GM12878 (cell line): ENCODE results near the gene GRIP2. TPM values are rescaled to one million over a fixed set of nuclear protein-coding genes. Genes with fewer than 3 reads are reported as not detected.

Experiments used
- ATAC-seq: fragments of 200-7000 bp; cut with Tn5 transposase; 3 replicates; pipeline ENCODE4 v1.9.1; 2020; ENCODE audit warnings: mild to moderate bottlenecking, moderate library complexity
- BruUV-seq: library from RNA; stranded (reverse); fragments of 400-500 nt; replicated peaks from 2 replicates; lab custom pipeline; 2021; lab: Mats Ljungman, UMichigan
- CTCF ChIA-PET: fragments of 300-600 bp; sonication (Branson Sonifier 250); formaldehyde crosslinking; extraction: SDS; loops from one replicate; lab custom pipeline; 2021; ENCODE audit warnings: inconsistent platforms; lab: Yijun Ruan, JAX
- POLR2A ChIA-PET: fragments of 350-600 bp; formaldehyde crosslinking; extraction: SDS; loops from one replicate; lab custom pipeline; 2021; ENCODE audit warnings: inconsistent platforms; lab: Charles Lee
- RAD21 ChIA-PET: fragments of 300-600 bp; sonication (Branson Sonifier 250); formaldehyde crosslinking; loops from one replicate; lab custom pipeline; 2023; ENCODE audit warnings: antibody characterized with exemption; ENCODE audit not compliant: unreplicated experiment; lab: Charles Lee
- SMC1A ChIA-PET: fragments of 300-600 bp; sonication (Branson Sonifier 250); formaldehyde crosslinking; loops from one replicate; lab custom pipeline; 2023; ENCODE audit not compliant: unreplicated experiment, uncharacterized antibody; lab: Charles Lee
- DNase-seq: peaks from one replicate; pipeline ENCODE4 v3.0.0-alpha.2; 2011; ENCODE audit warnings: low read depth, low spot score
- FAIRE-seq: peaks from 3 replicates; lab custom pipeline; 2011; peaks lifted over from hg19 to GRCh38; lab: Jason Lieb, UNC
- H2AFZ ChIP-seq: 2 replicates; pipeline ENCODE4 v1.6.0; 2011; ENCODE audit warnings: low read depth, low read length, control low read depth; ENCODE audit not compliant: control insufficient read depth
- H3K27ac ChIP-seq: 2 replicates; pipeline ENCODE4 v1.5.1; 2011; ENCODE audit warnings: control low read depth; ENCODE audit not compliant: control insufficient read depth, insufficient read depth
- H3K27me3 ChIP-seq, 2 experiments: replicated peaks in 1 of 2; 2 replicates each; pipeline versions ENCODE4 v1.6.0 to v1.6.1; 2011; ENCODE audit warnings: low read length in 1 of 2; ENCODE audit not compliant: control insufficient read depth in 2 of 2, insufficient read depth in 2 of 2
- H3K36me3 ChIP-seq, 2 experiments: 2 replicates each; pipeline ENCODE4 v1.5.1; 2011; ENCODE audit warnings: low read length in 1 of 2; ENCODE audit not compliant: control insufficient read depth in 2 of 2, insufficient read depth in 2 of 2
- H3K4me1 ChIP-seq: 2 replicates; pipeline ENCODE4 v1.6.1; 2011; ENCODE audit warnings: mild to moderate bottlenecking, low read length, moderate library complexity, mixed read lengths; ENCODE audit not compliant: control insufficient read depth, insufficient read depth
- H3K4me2 ChIP-seq: 2 replicates; pipeline ENCODE4 v1.6.0; 2011; ENCODE audit warnings: control low read depth; ENCODE audit not compliant: control insufficient read depth, insufficient read depth
- H3K4me3 ChIP-seq: fragments of 200-600 bp; sonication (generic); 2 replicates; pipeline ENCODE4 v1.5.1; 2016
- H3K79me2 ChIP-seq: 2 replicates; pipeline ENCODE4 v1.6.0; 2011; ENCODE audit warnings: low read length; ENCODE audit not compliant: control insufficient read depth, insufficient read depth
- H3K9ac ChIP-seq: 2 replicates; pipeline ENCODE4 v1.8.0; 2011; ENCODE audit warnings: low read length, control low read depth, mixed read lengths; ENCODE audit not compliant: control insufficient read depth, insufficient read depth
- H3K9me3 ChIP-seq: replicated peaks from 3 replicates; pipeline ENCODE4 v1.5.1; 2011; ENCODE audit warnings: mild to moderate bottlenecking, low read length; ENCODE audit not compliant: control insufficient read depth, insufficient read depth
- H4K20me1 ChIP-seq: 2 replicates; pipeline ENCODE4 v1.6.0; 2011; ENCODE audit not compliant: control insufficient read depth, insufficient read depth
- ATF7 ChIP-seq: fragments of 450-650 bp; IDR thresholded peaks from 2 replicates; pipeline ENCODE4 v1.6.1; 2016; ENCODE audit warnings: low read depth, mild to moderate bottlenecking
- BRCA1 ChIP-seq: IDR thresholded peaks from 2 replicates; pipeline ENCODE4 v1.6.1; 2011; ENCODE audit warnings: low read depth, low read length, improper control_type of control experiment
- CBFB ChIP-seq: IDR thresholded peaks from 2 replicates; pipeline ENCODE4 v1.6.1; 2016; ENCODE audit warnings: antibody characterized with exemption, low read depth
- CBX3 ChIP-seq: fragments of 200-600 bp; sonication (generic); IDR thresholded peaks from 2 replicates; pipeline ENCODE4 v1.6.1; 2016; ENCODE audit warnings: low read depth, borderline replicate concordance
- CBX5 ChIP-seq: sonication (generic); IDR thresholded peaks from 2 replicates; pipeline ENCODE4 v1.6.1; 2016; ENCODE audit warnings: low read depth, moderate library complexity, mild to moderate bottlenecking, inconsistent platforms
- CHD2 ChIP-seq: IDR thresholded peaks from 2 replicates; pipeline ENCODE4 v1.6.1; 2011; ENCODE audit warnings: low read depth, low read length, improper control_type of control experiment, borderline replicate concordance
- CREM ChIP-seq: IDR thresholded peaks from 2 replicates; pipeline ENCODE4 v1.6.1; 2014; ENCODE audit warnings: antibody characterized with exemption, low read depth
- FOXK2 ChIP-seq: fragments of 450-650 bp; IDR thresholded peaks from 2 replicates; pipeline ENCODE4 v1.6.1; 2017; ENCODE audit warnings: mild to moderate bottlenecking, moderate library complexity
- FOXM1 ChIP-seq: IDR thresholded peaks from 2 replicates; pipeline ENCODE4 v1.6.1; 2012; ENCODE audit warnings: low read depth, mild to moderate bottlenecking, inconsistent platforms, low read length, moderate library complexity
- HCFC1 ChIP-seq: fragments of 150-350 bp; IDR thresholded peaks from 2 replicates; pipeline ENCODE4 v1.6.1; 2014; ENCODE audit warnings: low read length
- MEF2A ChIP-seq: IDR thresholded peaks from 2 replicates; pipeline ENCODE4 v1.6.1; 2011; ENCODE audit warnings: low read depth, mild to moderate bottlenecking, low read length, moderate library complexity; ENCODE audit not compliant: insufficient read depth
- NBN ChIP-seq: fragments of 450-650 bp; IDR thresholded peaks from 2 replicates; pipeline ENCODE4 v1.6.1; 2016
- RB1 ChIP-seq: fragments of 450-650 bp; formaldehyde crosslinking; IDR thresholded peaks from 2 replicates; pipeline ENCODE4 v1.6.1; 2017; ENCODE audit warnings: mild to moderate bottlenecking, borderline replicate concordance
- SREBF1 ChIP-seq: IDR thresholded peaks from 2 replicates; pipeline ENCODE4 v1.6.1; 2012; ENCODE audit warnings: mild to moderate bottlenecking, low read length
- WGBS: methylation state at CpG from one replicate; pipeline ENCODE4 v1.1.6; 2016; ENCODE audit warnings: low lambda C conversion rate; ENCODE audit not compliant: insufficient replicate concordance, insufficient coverage; ENCODE audit errors: missing lambda C conversion rate; 5-methylcytosine and 5-hydroxymethylcytosine counted together
- in situ Hi-C: fragments of 300-500 bp; cut with MboI; formaldehyde crosslinking; loops from 9 replicates; pipeline ENCODE4 v1.14.3; 2018; ENCODE audit warnings: mixed read lengths
- intact Hi-C: fragments of 100-400 bp; cut with micrococcal nuclease; formaldehyde crosslinking; loops from one replicate; pipeline ENCODE4 v1.14.2; 2022; ENCODE audit not compliant: unreplicated experiment
- polyA plus RNA-seq, 11 experiments: library from polyadenylated mRNA; depleted of rRNA in 4 of 11; unstranded in 6 of 11; stranded (reverse) in 5 of 11; fragments of >200 nt; fragmentation: Nextera tagmentation in 4 of 11; fragmentation: Illumina TruSeq in 1 of 11; extraction: Ambion mirVana in 4 of 11; extraction: Trizol in 1 of 11; gene quantifications; 1 replicate in 1 of 11; 2 replicates in 10 of 11; pipeline versions ENCODE4 v1.2.1 to v1.2.3, GENCODE V29; 2011 to 2016; ENCODE audit warnings: inconsistent platforms in 2 of 11, missing spikeins in 2 of 11, low read depth in 1 of 11
- total RNA-seq, 4 experiments: library from RNA; depleted of rRNA in 3 of 4; stranded (reverse); fragments of >200 nt in 3 of 4; fragmentation: Illumina TruSeq in 1 of 4; extraction: Trizol in 1 of 4; gene quantifications; 2 replicates each; pipeline versions ENCODE4 v1.2.1 to v1.2.3, GENCODE V29; 2013 to 2021
- TF ChIP-seq, protein P1 (sequence below): fragments of 450-650 bp; IDR thresholded peaks from 2 replicates; pipeline ENCODE4 v1.6.1; 2017; ENCODE audit warnings: mild to moderate bottlenecking, low read depth, inconsistent platforms; ENCODE audit not compliant: poor library complexity, severe bottlenecking
- TF ChIP-seq, protein P2 (sequence below): fragments of 450-650 bp; IDR thresholded peaks from 2 replicates; pipeline ENCODE4 v1.6.1; 2017; ENCODE audit warnings: mild to moderate bottlenecking, moderate library complexity
- TF ChIP-seq, protein P3 (sequence below), 3 experiments: IDR thresholded peaks in 2 of 3; conservative IDR thresholded peaks in 1 of 3; 2 replicates each; pipeline ENCODE4 v1.5.1; 2011; ENCODE audit warnings: low read depth in 3 of 3, low read length in 3 of 3, mild to moderate bottlenecking in 3 of 3, control low read depth in 2 of 3, moderate library complexity in 2 of 3, inconsistent platforms in 1 of 3, mixed read lengths in 1 of 3; ENCODE audit not compliant: control insufficient read depth in 2 of 3, insufficient read depth in 1 of 3; ENCODE audit errors: extremely low read depth in 1 of 3
- TF ChIP-seq, protein P4 (sequence below): IDR thresholded peaks from 2 replicates; pipeline ENCODE4 v1.6.1; 2012; ENCODE audit warnings: low read depth, low read length, improper control_type of control experiment

The GRIP2 gene
- total and polyA plus RNA-seq, 10 of the 15 experiments (the other 5 are each of a cell fraction or from before 2014, with no cell fraction given) = not detected

DNA sequence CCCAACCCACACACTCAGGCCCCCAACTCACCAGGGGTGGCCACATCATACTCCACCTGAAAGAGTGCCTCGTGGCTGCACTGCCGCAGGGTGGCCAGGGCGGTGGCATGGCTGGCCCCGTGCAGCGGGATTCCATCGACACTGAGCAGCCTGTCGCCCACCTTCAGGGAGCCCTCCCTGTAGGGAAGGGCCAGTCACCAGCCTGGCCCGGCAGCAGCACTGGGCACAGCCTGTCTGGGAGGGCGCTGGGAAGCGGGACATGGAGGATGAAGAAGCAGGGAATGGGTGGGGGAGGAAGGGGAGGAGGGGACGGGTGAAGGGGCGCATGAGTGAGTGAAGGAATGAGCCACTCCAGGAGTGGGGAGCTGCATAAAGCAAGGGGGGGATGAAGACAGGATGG, 18.5 kb downstream of the GRIP2 start:
- Histone ChIP-seq H3K4me1 (no peaks in the 10 kb centered on the region), H3K4me2 (no peak overlapping the region), H3K79me2 (no peaks in the 10 kb centered on the region), H3K27me3 (peaks cover 0 to 2% of the 10 kb centered on the region in 2 experiments; a peak in 2 of 4 replicates), H4K20me1 (no peaks in the 10 kb centered on the region), H3K9ac (no peak overlapping the region), H3K27ac (no peak overlapping the region), H2AFZ (no peak overlapping the region), H3K4me3 (no peak overlapping the region), H3K36me3 (no peaks in the 10 kb centered on the region), H3K9me3 (no peaks in the 10 kb centered on the region)
- 27% methylated on average over 10 of the region's 12 CpGs for WGBS
- in situ Hi-C loops (no loop called here), intact Hi-C loops (no loop called here)
- FAIRE-seq = no peak
- no TSS peak for BruUV-seq
- ChIA-PET POLR2A (no interaction called here), SMC1A (no interaction called here), CTCF (no interaction called here), RAD21 (no interaction called here)
- no peak for ATAC-seq
- no peak for DNase-seq
- TF ChIP-seq, protein P1, sequence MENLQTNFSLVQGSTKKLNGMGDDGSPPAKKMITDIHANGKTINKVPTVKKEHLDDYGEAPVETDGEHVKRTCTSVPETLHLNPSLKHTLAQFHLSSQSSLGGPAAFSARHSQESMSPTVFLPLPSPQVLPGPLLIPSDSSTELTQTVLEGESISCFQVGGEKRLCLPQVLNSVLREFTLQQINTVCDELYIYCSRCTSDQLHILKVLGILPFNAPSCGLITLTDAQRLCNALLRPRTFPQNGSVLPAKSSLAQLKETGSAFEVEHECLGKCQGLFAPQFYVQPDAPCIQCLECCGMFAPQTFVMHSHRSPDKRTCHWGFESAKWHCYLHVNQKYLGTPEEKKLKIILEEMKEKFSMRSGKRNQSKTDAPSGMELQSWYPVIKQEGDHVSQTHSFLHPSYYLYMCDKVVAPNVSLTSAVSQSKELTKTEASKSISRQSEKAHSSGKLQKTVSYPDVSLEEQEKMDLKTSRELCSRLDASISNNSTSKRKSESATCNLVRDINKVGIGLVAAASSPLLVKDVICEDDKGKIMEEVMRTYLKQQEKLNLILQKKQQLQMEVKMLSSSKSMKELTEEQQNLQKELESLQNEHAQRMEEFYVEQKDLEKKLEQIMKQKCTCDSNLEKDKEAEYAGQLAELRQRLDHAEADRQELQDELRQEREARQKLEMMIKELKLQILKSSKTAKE = no peak
- TF ChIP-seq CREM (no peak), NBN (no peak), BRCA1 (no peak), SREBF1 (no peak), RB1 (no peak), CHD2 (no peak), MEF2A (no peak), FOXM1 (no peak), HCFC1 (no peak), ATF7 (no peak), CBX3 (no peak), FOXK2 (no peak), CBX5 (no peak), CBFB (no peak)
- TF ChIP-seq, protein P2, sequence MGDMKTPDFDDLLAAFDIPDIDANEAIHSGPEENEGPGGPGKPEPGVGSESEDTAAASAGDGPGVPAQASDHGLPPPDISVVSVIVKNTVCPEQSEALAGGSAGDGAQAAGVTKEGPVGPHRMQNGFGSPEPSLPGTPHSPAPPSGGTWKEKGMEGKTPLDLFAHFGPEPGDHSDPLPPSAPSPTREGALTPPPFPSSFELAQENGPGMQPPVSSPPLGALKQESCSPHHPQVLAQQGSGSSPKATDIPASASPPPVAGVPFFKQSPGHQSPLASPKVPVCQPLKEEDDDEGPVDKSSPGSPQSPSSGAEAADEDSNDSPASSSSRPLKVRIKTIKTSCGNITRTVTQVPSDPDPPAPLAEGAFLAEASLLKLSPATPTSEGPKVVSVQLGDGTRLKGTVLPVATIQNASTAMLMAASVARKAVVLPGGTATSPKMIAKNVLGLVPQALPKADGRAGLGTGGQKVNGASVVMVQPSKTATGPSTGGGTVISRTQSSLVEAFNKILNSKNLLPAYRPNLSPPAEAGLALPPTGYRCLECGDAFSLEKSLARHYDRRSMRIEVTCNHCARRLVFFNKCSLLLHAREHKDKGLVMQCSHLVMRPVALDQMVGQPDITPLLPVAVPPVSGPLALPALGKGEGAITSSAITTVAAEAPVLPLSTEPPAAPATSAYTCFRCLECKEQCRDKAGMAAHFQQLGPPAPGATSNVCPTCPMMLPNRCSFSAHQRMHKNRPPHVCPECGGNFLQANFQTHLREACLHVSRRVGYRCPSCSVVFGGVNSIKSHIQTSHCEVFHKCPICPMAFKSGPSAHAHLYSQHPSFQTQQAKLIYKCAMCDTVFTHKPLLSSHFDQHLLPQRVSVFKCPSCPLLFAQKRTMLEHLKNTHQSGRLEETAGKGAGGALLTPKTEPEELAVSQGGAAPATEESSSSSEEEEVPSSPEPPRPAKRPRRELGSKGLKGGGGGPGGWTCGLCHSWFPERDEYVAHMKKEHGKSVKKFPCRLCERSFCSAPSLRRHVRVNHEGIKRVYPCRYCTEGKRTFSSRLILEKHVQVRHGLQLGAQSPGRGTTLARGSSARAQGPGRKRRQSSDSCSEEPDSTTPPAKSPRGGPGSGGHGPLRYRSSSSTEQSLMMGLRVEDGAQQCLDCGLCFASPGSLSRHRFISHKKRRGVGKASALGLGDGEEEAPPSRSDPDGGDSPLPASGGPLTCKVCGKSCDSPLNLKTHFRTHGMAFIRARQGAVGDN = no peak
- TF ChIP-seq, protein P3, sequence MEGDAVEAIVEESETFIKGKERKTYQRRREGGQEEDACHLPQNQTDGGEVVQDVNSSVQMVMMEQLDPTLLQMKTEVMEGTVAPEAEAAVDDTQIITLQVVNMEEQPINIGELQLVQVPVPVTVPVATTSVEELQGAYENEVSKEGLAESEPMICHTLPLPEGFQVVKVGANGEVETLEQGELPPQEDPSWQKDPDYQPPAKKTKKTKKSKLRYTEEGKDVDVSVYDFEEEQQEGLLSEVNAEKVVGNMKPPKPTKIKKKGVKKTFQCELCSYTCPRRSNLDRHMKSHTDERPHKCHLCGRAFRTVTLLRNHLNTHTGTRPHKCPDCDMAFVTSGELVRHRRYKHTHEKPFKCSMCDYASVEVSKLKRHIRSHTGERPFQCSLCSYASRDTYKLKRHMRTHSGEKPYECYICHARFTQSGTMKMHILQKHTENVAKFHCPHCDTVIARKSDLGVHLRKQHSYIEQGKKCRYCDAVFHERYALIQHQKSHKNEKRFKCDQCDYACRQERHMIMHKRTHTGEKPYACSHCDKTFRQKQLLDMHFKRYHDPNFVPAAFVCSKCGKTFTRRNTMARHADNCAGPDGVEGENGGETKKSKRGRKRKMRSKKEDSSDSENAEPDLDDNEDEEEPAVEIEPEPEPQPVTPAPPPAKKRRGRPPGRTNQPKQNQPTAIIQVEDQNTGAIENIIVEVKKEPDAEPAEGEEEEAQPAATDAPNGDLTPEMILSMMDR (IDR thresholded peaks at IDR 0.05 in 2 of 3, conservative IDR thresholded peaks at IDR 0.05 in 1 of 3; ENCODE audit: control insufficient read depth in 2 of 3, extremely low read depth in 1 of 3, insufficient read depth in 1 of 3, low read depth in 3 of 3, low read length in 3 of 3) = no peak
- TF ChIP-seq, protein P4, sequence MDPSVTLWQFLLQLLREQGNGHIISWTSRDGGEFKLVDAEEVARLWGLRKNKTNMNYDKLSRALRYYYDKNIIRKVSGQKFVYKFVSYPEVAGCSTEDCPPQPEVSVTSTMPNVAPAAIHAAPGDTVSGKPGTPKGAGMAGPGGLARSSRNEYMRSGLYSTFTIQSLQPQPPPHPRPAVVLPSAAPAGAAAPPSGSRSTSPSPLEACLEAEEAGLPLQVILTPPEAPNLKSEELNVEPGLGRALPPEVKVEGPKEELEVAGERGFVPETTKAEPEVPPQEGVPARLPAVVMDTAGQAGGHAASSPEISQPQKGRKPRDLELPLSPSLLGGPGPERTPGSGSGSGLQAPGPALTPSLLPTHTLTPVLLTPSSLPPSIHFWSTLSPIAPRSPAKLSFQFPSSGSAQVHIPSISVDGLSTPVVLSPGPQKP = no peak
